ENCODE measurements around the gene ARID3B.
"Not testable (repeated sequence)": the region's sequence is repeated elsewhere in the genome, so short reads cannot be mapped to it uniquely, and the experiment has no call there.

Gene ARID3B

GRCh38 chr15:74517096-74517495 lies 23.9 kb upstream of the ARID3B start:
- Histone ChIP-seq H3K27me3 (ENCODE audit: control insufficient read depth, insufficient read depth, low read length) (no peaks in the 10 kb centered on the region), H3K9ac (ENCODE audit: low read length) (no peak overlapping the region), H3K36me3 (ENCODE audit: control insufficient read depth, insufficient read depth, low read length) (no peaks in the 10 kb centered on the region), H3K4me3 (ENCODE audit: low read length) (no peak overlapping the region), H3K4me1 (ENCODE audit: control insufficient read depth, insufficient read depth, low read length) (no peaks in the 10 kb centered on the region), H3K27ac (ENCODE audit: low read depth, low read length) (no peak overlapping the region)

GRCh38 chr15:74519311-74519710 lies 21.7 kb upstream of the ARID3B start:
- Histone ChIP-seq H3K27me3 (ENCODE audit: control insufficient read depth, insufficient read depth, low read length) (no peaks in the 10 kb centered on the region), H3K27ac (ENCODE audit: low read depth, low read length) (no peak overlapping the region)

GRCh38 chr15:74520407-74520806 lies 20.6 kb upstream of the ARID3B start:
- no peaks in the 10 kb centered on the region for H3K4me1 ChIP-seq (ENCODE audit: control insufficient read depth, insufficient read depth, low read length)
- no peak overlapping the region for H3K9ac ChIP-seq (ENCODE audit: low read length)

More at GRCh38 chr15:74519311-74519710, 21.7 kb upstream of the ARID3B start:
- no peak overlapping the region for H3K4me3 ChIP-seq (ENCODE audit: low read length)
- H3K9ac ChIP-seq (ENCODE audit: low read length): no peak overlapping the region
- no peaks in the 10 kb centered on the region for H3K36me3 ChIP-seq (ENCODE audit: control insufficient read depth, insufficient read depth, low read length)
- H3K4me1 ChIP-seq (ENCODE audit: control insufficient read depth, insufficient read depth, low read length): no peaks in the 10 kb centered on the region

GRCh38 chr15:74523982-74524381 lies 17.0 kb upstream of the ARID3B start:
- Histone ChIP-seq H3K4me1 (ENCODE audit: control insufficient read depth, insufficient read depth, low read length) (no peaks in the 10 kb centered on the region), H3K27ac (ENCODE audit: low read depth, low read length) (no peak overlapping the region), H3K4me3 (ENCODE audit: low read length) (no peak overlapping the region), H3K27me3 (ENCODE audit: control insufficient read depth, insufficient read depth, low read length) (no peaks in the 10 kb centered on the region), H3K36me3 (ENCODE audit: control insufficient read depth, insufficient read depth, low read length) (no peaks in the 10 kb centered on the region), H3K9ac (ENCODE audit: low read length) (no peak overlapping the region)

More at GRCh38 chr15:74520407-74520806, 20.6 kb upstream of the ARID3B start:
- no peak overlapping the region for H3K4me3 ChIP-seq (ENCODE audit: low read length)
- H3K27ac ChIP-seq (ENCODE audit: low read depth, low read length): no peak overlapping the region
- H3K36me3 ChIP-seq (ENCODE audit: control insufficient read depth, insufficient read depth, low read length): no peaks in the 10 kb centered on the region
- no peaks in the 10 kb centered on the region for H3K27me3 ChIP-seq (ENCODE audit: control insufficient read depth, insufficient read depth, low read length)

GRCh38 chr15:74525309-74525708 lies 15.7 kb upstream of the ARID3B start:
- no peaks in the 10 kb centered on the region for H3K4me1 ChIP-seq (ENCODE audit: control insufficient read depth, insufficient read depth, low read length)
- no peaks in the 10 kb centered on the region for H3K27me3 ChIP-seq (ENCODE audit: control insufficient read depth, insufficient read depth, low read length)
- H3K27ac ChIP-seq (ENCODE audit: low read depth, low read length): no peak overlapping the region
- no peak overlapping the region for H3K9ac ChIP-seq (ENCODE audit: low read length)
- no peak overlapping the region for H3K4me3 ChIP-seq (ENCODE audit: low read length)
- H3K36me3 ChIP-seq (ENCODE audit: control insufficient read depth, insufficient read depth, low read length): no peaks in the 10 kb centered on the region

- Histone ChIP-seq H3K27me3 (ENCODE audit: control insufficient read depth, insufficient read depth, low read length) (no peaks in the 10 kb centered on the region), H3K4me3 (ENCODE audit: low read length) (no peak overlapping the region), H3K27ac (ENCODE audit: low read depth, low read length) (no peak overlapping the region), H3K9ac (ENCODE audit: low read length) (no peak overlapping the region), H3K36me3 (ENCODE audit: control insufficient read depth, insufficient read depth, low read length) (no peaks in the 10 kb centered on the region), H3K4me1 (ENCODE audit: control insufficient read depth, insufficient read depth, low read length) (no peaks in the 10 kb centered on the region)
Observed at GRCh38 chr15:74525945-74526344, 15.1 kb upstream of the ARID3B start.

GRCh38 chr15:74528876-74529275 lies 12.1 kb upstream of the ARID3B start:
- Histone ChIP-seq H3K36me3 (ENCODE audit: control insufficient read depth, insufficient read depth, low read length) (no peaks in the 10 kb centered on the region), H3K27ac (ENCODE audit: low read depth, low read length) (no peak overlapping the region), H3K4me1 (ENCODE audit: control insufficient read depth, insufficient read depth, low read length) (no peaks in the 10 kb centered on the region), H3K27me3 (ENCODE audit: control insufficient read depth, insufficient read depth, low read length) (no peaks in the 10 kb centered on the region), H3K9ac (ENCODE audit: low read length) (no peak overlapping the region), H3K4me3 (ENCODE audit: low read length) (no peak overlapping the region)

GRCh38 chr15:74529921-74530320 lies 11.1 kb upstream of the ARID3B start:
- Histone ChIP-seq H3K9ac (ENCODE audit: low read length) (no peak overlapping the region), H3K4me3 (ENCODE audit: low read length) (no peak overlapping the region), H3K4me1 (ENCODE audit: control insufficient read depth, insufficient read depth, low read length) (no peaks in the 10 kb centered on the region), H3K27ac (ENCODE audit: low read depth, low read length) (no peak overlapping the region), H3K27me3 (ENCODE audit: control insufficient read depth, insufficient read depth, low read length) (no peaks in the 10 kb centered on the region), H3K36me3 (ENCODE audit: control insufficient read depth, insufficient read depth, low read length) (no peaks in the 10 kb centered on the region)

GRCh38 chr15:74530771-74531143 lies 10.3 kb upstream of the ARID3B start:
- Histone ChIP-seq H3K27ac (ENCODE audit: low read depth, low read length) (no peak overlapping the region), H3K36me3 (ENCODE audit: control insufficient read depth, insufficient read depth, low read length) (no peaks in the 10 kb centered on the region), H3K4me3 (ENCODE audit: low read length) (no peak overlapping the region), H3K27me3 (ENCODE audit: control insufficient read depth, insufficient read depth, low read length) (no peaks in the 10 kb centered on the region), H3K4me1 (ENCODE audit: control insufficient read depth, insufficient read depth, low read length) (no peaks in the 10 kb centered on the region), H3K9ac (ENCODE audit: low read length) (no peak overlapping the region)

GRCh38 chr15:74531144-74531811 lies 9.7 kb upstream of the ARID3B start:
- Histone ChIP-seq H3K4me3 (ENCODE audit: low read length) (no peak overlapping the region), H3K27me3 (ENCODE audit: control insufficient read depth, insufficient read depth, low read length) (no peaks in the 10 kb centered on the region), H3K4me1 (ENCODE audit: control insufficient read depth, insufficient read depth, low read length) (no peaks in the 10 kb centered on the region), H3K36me3 (ENCODE audit: control insufficient read depth, insufficient read depth, low read length) (no peaks in the 10 kb centered on the region), H3K9ac (ENCODE audit: low read length) (no peak overlapping the region), H3K27ac (ENCODE audit: low read depth, low read length) (no peak overlapping the region)

GRCh38 chr15:74535388-74536084 lies 5.5 kb upstream of the ARID3B start:
- no peak overlapping the region for H3K4me3 ChIP-seq (ENCODE audit: low read length)
- H3K36me3 ChIP-seq (ENCODE audit: control insufficient read depth, insufficient read depth, low read length): no peaks in the 10 kb centered on the region
- no peak overlapping the region for H3K9ac ChIP-seq (ENCODE audit: low read length)
- H3K27ac ChIP-seq (ENCODE audit: low read depth, low read length): no peak overlapping the region
- peaks cover 7% of the 10 kb centered on the region for H3K4me1 ChIP-seq (ENCODE audit: control insufficient read depth, insufficient read depth, low read length)
- H3K27me3 ChIP-seq (ENCODE audit: control insufficient read depth, insufficient read depth, low read length): no peaks in the 10 kb centered on the region

- no peak overlapping the region for H3K9ac ChIP-seq (ENCODE audit: low read length)
- no peak overlapping the region for H3K4me3 ChIP-seq (ENCODE audit: low read length)
- H3K27ac ChIP-seq (ENCODE audit: low read depth, low read length): no peak overlapping the region
- H3K36me3 ChIP-seq (ENCODE audit: control insufficient read depth, insufficient read depth, low read length): no peaks in the 10 kb centered on the region
- H3K4me1 ChIP-seq (ENCODE audit: control insufficient read depth, insufficient read depth, low read length): peaks cover 11% of the 10 kb centered on the region
- H3K27me3 ChIP-seq (ENCODE audit: control insufficient read depth, insufficient read depth, low read length): no peaks in the 10 kb centered on the region
Observed at GRCh38 chr15:74537736-74538135, 3.3 kb upstream of the ARID3B start.

- H3K9ac ChIP-seq (ENCODE audit: low read length); H3K36me3 ChIP-seq (ENCODE audit: control insufficient read depth, insufficient read depth, low read length); H3K4me3 ChIP-seq (ENCODE audit: low read length); H3K27me3 ChIP-seq (ENCODE audit: control insufficient read depth, insufficient read depth, low read length); H3K27ac ChIP-seq (ENCODE audit: low read depth, low read length): not testable (repeated sequence)
- peaks cover 11% of the 10 kb centered on the region for H3K4me1 ChIP-seq (ENCODE audit: control insufficient read depth, insufficient read depth, low read length)
Observed at GRCh38 chr15:74539521-74539920, 1.5 kb upstream of the ARID3B start.

All from rectal smooth muscle tissue (tissue), 1 donor.